GM19452 (cell line): Measurements from ENCODE around the gene MS4A7.
"Not testable (repeated sequence)": the region's sequence is repeated elsewhere in the genome, so short reads cannot be mapped to it uniquely, and the experiment has no call there.

Experiments
- ATAC-seq: cut with Tn5 transposase; IDR thresholded peaks from one replicate; pipeline ENCODE4 v1.9.1; 2021; ENCODE audit not compliant: unreplicated experiment

Gene MS4A7, protein sequence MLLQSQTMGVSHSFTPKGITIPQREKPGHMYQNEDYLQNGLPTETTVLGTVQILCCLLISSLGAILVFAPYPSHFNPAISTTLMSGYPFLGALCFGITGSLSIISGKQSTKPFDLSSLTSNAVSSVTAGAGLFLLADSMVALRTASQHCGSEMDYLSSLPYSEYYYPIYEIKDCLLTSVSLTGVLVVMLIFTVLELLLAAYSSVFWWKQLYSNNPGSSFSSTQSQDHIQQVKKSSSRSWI

DNA sequence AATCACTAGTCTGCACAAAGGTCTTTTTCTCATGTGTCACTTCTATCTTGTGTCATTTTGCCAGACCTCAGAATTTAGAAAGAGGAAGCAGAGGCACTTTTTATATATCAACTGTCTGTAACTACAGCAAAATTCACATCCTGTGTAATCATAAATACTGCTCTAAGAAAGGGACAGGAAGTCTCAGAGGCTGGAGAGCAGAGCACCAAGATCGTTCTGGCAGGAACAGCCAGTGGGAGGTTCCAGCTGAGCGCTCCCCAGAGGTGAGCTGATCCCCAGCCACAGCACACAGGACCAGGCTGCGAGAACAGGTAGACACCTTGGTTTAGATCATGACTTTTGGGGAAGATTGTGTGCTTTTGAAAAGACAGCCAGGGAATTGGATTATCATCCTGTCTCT lies at the start of gene MS4A7:
Gene MS4A7, plus strand, starts transcription at position 179 of the 400 bp plus-strand sequence. CDS start 4,610 bp downstream, outside the sequence.
- ATAC-seq: peak; percentile 93

DNA sequence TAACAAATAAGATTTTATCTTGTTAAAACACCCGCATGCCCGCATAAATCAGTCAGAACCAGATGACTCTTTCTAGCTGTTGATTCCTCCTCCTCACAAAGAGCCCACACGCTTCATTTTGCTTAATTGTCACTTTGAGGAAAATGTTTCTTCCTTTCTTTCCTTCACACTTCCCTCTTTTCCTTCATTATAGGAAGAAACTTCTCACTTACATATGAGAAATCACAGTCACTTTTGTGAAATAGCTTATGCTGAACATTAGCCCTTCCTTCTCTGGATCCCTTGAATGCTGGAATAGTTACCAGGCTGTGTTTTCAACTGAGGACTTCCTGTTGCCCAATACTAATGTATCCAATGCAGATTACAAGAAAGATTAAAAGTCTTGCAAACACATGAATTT lies 45.5 kb upstream of the MS4A7 start:
- ATAC-seq: no peak

DNA sequence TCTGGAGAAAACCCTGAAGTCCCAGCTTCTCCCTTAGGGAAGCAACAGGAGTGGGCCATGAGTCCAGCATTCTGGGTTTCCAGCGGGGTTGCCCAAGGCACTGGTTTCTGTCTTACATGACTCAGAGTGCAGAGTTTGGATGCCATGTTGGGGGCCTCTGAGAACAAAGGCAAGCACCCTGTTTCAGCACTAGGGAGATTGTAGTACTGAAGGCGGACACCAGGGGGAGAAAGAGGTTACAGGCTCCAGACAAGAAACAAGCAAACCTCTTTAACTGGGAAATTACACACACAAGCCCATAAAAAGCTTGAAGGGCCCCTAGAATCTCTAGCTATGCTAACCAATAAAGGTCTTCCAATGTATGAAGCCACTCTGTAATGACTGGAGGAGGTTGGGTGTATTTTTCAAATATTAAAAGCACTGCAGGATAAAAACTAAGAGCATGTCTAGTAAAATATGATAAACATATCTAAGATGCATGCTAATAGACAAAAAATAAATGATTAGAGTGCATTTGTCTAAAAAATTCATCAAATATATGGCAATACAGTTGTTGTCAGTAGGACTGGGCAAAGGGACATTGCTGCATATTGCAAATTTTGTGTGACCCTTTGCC lies 44.2 kb upstream of the MS4A7 start:
- ATAC-seq: peak; percentile 62

DNA sequence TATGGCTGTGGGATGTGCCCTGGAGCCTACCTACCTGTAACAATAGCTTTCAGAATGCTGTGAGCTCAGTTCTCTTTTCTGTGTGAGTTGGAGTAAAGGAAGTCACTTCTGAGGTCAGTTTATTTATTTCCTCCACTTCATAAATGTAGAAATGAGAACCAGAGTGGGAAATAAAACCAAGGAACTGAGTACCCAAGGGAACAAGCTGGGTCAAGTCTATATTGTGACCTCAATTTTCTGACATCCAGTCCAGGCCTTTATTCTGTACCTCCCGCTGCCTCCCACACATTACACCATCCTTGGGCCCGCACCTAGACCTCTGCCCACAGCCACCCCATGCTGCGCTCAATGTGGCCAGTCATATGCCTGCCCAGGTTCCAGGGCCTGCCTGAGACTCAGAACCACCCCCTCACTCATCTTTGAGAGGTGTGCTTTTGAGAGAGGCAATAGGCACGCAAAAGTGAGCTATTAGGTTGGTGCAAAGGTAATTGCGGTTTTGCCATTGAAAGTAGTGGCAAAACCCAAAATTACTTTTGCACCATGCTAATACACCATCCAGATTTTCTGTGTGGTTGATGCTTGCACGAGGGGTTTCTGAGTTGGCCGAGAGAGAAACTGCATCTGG lies 41.5 kb upstream of the MS4A7 start:
- ATAC-seq: no peak

DNA sequence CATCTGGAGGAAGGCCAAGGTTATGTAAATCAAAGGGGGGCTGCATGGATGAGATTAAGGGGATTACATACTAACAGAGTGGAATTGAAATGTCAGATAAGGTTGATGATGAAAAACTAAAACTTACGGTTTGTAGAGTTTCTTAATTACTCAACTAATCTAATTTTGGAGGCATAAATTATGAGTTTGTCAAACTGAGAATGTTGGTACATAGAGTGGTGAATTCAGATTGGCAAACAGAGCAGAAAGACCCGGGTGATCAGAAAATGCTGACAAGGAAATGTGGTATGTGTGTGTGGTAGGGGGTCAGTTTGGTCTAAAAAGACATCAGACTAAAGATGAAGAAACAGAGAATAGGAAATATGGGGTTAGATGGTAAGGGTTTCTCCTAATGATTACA lies 40.3 kb upstream of the MS4A7 start:
- no peak for ATAC-seq

DNA sequence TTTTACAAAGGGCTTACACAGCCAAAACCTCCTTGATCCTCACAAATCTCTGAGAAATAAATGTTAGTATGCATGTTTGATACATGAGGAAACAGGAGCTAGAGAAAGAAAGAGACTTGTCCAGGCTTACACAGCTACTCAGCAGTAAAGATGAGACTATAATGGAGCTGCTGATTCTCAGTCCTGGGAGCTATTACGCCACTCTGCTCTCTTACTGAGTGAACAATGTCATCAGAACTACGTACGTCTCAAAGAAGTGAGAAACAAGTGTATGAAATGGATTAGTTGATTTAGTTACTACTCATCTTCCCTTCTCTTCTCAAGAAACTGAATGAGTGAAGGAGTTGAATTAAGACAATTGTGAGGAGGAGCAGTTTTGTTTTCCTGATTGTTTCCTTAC lies 39.0 kb upstream of the MS4A7 start:
- ATAC-seq: no peak

DNA sequence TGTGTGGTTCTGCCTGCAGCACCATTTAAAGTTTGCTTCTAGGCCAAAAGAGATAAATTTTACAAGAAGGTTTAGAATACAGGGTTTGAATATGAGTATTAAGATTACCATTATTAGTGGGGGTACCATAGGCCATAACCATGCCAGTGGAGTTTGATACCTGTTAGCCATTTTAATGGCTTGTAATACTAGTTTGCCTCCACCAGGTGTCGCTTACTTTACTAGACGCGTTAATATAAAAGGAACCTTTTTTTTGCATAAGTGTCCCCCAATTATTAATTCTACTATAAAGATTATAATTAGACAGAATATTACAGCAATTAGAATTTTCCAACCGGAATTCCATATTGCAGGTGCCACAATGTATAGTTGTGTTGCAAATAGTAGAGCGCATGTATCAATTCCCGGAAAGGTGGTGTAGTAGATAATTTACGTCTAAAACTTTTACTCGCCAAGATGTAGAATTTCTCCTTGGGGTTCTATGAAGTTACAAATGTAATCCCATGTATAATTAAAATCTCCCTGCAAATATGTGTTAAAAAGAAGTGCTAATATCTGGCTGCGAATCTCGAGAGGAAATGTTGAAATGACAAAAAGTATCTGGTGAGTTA lies 35.1 kb upstream of the MS4A7 start:
- ATAC-seq: no peak

DNA sequence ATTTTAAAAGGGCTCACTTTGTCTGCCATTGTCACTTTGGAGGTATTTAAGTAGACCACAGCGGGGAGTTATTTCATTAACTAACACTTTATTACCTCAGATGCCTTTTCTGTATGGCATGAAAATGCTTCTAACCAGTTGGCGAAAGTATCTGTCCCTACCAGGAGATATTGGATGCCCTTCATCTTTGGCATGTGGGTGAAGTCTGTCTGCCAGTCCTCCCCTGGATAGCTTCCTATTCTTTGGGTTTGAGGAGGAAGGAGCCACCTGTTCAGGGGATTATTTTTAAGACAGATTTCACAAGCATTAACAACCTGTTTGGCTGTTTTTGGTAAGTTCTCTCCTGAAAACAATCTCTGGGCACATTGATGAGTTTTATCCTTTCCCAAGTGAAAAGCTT lies 34.2 kb upstream of the MS4A7 start:
- no peak for ATAC-seq

DNA sequence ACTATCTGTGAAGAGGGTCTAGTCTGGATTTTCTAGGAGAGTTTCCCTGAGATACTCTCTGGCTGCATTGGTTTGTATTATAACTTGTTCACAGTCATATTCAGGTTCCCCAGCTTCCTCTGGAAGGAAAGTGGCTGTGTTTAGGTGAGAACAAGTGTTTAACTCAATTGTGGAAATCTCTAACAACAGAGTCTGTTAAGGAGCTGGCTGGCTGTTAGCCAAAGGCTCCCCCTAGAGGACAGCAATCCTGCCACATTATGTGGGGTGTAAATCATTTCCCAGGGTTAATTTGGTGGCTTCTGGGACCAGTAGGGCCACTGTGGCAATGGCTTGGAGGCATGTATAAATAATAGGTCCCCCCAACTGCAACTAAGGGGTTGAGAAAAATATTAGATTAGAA lies 32.8 kb upstream of the MS4A7 start:
- ATAC-seq: no peak

DNA sequence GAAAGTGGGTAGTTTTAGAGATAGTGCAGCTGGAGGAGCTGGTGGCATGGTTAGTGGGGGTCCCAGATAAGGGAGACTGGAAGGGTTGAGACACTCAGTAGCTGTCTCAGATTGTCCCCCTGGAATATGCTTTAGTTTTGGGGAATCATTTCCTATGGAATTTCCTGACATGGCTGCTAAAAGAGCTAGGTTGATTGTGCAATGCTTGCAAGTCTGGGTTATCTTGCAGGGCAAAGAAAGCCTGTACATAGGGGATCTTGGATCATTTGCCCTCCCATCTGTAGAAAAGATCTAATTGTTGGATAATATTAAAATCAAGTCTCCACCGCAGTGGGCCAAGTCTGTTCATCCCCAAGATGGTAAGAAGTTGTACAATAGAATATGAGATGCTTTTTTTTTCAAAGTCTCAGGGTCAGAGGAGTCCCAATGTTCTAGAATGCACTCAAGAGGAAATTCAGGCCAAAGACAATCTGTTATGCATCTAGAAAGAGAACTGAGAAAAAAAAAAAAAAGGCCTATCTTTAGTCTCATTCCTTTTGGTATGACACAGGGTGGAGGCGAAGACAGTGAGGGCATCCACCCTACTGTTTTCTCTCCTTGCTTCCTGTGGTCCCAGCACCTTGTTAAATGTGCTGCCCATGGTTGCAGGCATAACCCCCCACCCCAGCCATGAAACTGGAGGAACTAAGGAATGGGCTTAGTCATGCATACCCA lies 31.1 kb upstream of the MS4A7 start:
- ATAC-seq: no peak

DNA sequence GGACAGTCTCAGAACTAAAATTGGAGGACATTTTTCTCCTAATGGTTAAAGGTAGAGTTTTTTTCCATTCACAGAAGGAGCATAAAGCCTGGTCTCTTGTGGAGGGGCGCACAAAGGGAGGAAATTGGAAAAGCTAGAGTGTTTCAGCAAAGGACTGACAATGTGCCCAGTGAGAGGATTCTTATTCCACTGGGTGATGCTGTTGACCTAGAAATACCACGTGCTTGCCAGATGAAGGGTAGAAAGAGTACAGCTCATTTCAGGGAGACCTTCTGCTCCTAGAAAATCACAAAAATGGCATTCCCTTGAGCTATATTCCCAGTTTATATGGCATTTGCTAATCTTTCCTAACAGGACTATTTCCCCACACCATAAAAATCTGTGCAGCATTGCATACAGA lies 30.2 kb upstream of the MS4A7 start:
- no peak for ATAC-seq

DNA sequence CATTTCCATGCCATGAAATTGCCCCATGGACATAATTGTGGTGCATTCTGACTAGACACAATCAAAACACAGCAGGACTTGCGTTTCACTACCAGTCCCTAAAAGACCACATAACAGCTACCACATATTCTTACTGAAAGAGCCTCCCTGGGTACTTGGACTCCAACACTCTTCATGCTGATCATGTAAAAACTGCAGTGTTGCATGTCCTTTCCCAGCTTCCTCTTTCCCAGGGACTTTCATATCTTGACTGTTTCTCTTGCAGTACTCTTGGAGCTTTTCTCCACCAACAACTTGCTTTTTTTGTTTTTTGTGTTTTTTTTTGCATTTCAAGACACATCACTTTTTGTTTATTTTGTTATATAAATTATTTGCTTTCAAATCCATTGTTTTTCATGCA lies 28.3 kb upstream of the MS4A7 start:
- ATAC-seq: no peak

DNA sequence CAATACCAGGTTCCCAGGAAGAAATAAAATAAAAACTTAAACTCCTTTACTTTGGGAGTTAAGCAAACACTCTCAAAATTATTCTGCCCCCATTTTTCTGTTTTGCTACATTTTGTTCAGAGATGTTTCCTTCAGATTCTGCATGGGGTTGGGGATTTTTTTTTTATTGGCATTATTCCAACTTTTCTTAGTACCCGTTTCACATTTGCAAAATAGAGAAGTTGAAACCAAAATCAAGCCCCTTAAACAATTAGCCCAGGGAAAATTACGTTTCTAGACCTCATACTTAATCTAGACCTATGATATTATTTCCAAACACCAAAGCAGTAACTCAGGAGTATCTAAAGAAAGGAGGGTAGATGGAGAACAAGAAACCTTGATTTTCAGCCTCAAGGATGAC lies 20.6 kb upstream of the MS4A7 start:
- no peak for ATAC-seq

DNA sequence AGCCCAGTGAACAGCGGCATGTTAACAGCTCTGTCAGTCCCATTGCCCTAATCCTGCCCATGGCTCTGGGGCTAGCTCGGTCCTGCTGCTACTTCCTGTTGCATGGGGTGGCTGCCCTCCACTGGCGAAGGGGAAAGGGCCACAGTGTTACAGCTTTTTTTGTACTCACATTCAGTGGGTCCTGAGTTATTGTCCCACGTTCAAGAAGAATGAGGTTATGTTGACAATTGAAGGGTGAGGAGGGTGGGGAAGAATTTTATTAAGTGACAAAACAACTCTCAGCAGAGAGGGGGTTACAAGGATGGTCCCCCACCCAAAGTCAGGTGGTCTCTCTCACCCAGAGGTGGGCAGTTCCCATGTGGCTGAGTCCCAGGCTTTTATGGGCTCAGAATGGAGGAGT lies 17.7 kb upstream of the MS4A7 start:
- ATAC-seq: no peak

DNA sequence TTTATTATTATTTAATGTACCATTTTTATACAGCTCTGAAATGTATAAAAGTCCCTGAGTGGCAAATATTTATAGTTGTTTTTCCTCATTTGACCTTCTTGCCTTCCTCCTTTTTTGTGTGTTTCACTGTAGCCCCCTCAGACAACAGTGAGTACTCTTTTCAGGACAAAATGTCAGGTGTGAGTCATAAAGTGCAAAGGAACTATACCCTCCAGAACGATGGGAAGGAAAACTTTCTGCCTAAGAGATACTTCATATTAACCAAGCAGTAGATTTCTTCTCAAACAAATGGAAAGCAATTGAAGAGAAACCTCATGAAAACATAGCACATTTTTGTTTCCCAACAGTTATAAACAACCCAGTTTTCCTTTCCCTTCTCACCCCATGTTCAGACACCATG lies 16.1 kb upstream of the MS4A7 start:
- no peak for ATAC-seq

DNA sequence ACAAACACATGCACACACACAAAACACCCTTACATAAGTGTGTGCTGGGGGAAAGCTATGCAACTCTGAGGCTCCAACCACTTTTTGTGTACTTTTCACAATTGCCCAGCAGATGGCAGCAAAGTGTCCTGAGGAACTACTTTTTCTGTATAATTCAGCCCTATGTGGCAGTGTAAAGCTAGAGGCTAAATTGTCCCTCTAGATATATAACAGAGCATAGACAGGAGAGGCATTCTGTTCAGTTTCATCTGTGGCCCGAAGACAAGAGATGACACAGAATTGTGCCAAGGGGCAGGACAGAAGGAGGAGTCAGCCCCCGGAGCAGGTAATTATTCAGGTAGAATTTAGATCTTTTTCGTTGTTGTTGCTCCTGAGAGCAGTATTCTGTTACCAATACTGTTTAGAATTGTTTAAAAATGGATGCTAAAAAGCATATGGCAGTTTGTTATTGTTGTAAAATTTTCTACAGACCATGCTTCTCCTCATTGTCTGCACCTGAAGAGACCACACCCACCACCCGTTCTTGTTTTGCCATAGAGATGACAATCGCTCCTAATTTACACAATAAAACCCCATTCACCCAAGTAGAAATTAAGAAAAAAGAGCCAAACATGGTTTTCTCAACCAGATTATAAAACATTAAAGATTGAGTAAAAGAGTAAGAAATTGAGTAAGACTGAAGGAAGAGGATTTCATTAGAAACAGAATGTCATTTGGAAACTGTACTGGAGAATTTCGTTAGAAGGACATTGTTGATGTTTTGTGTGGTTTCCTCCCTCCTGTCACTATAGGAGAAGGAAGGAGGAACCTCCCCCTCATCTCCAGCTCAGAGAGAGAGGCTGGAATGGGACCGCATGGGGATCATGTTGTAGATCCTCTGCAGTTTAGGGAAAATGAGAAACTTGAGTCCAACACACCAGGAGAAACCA lies 14.5 kb upstream of the MS4A7 start:
- peak; percentile 55 for ATAC-seq

DNA sequence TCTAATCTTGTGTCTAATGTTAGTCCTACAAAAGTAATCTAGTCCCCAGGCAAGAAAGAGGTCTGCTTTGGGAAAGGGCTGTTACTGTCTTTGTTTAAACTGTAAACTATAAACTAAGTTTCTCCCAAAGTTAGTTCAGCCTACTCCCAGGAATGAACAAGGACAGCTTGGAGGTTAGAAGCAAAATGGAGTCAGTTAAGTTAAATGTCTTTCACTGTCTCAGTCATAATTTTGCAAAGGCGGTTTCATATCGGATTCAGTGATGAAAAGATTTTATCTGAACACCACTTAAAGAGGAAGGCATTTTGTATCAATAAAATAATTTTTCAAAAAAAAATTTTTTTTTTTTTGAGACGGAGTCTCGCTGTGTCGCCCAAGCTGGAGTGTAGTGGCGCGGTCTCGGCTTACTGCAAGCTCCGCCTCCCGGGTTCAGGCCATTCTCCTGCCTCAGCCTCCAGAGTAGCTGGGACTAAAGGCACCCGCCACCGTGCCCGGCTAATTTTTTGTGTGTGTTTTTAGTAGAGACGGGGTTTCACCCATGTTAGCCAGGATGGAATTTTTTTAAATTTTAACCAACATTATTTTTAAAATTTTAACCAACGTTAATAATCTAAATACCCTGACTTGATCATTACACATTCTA lies 11.9 kb upstream of the MS4A7 start:
- not testable (repeated sequence) for ATAC-seq

DNA sequence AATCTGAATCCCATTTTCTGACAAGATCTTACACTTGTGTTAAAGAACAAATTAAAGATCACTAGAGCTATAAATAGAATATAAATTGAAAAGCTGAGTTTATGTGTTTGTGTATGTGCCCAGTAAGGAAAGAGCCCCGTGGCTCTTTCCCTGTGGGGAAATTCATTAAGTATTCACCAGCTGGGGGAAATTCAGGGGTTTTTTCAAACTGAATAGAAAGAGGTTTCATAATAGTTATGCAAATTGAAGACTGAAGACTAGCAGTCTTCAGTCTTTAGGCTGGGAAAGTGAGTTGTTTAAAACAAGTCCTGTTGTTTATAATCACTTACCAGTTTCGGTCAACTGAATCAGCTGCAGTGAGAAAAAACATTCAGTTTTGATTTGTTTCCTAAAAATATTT lies 11.3 kb upstream of the MS4A7 start:
- peak; percentile 73 for ATAC-seq

DNA sequence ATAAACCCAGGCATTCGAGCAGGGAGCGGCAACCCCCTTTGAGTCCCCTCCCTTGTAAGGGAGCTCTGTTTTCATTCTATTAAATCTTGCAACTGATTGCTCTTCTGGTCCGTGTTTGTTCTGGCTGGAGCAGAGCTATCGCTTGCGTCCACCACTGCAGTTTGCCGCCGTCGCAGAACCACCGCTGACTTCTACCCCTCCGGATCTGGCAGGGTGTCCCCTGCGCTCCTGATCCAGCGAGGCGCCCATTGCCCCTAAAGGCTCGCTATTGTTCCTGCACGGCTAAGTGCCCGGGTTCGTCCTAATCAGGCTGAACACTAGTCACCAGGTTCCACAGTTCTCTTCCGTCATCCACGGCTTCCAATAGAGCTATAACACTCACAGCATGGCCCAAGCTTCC lies 10.4 kb upstream of the MS4A7 start:
- no peak for ATAC-seq

DNA sequence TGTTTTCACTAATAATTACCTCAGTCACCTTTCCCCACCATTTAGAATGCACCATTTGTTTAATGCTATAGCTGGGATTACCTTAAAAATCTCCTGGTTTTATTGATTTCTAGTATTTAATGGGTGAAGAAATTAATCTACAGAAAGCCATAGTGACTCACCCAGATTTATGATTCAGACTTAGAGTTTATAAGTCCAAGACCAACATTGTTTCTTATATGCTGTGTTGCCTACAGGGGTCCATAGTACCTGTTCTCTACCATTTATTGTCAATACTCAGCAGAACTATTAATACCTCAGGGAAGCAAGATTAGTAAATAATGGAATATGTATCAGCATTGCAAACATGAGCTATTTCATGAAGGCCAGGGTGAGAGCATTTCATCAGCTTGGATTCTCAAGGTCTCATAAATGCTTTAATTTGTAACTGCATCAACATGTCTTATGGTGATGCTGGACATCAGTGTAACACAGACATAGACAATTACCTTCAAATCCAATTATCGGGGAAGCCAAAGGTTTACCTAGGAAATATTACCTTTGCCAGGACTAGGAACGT lies 8.0 kb upstream of the MS4A7 start:
- no peak for ATAC-seq
